Parathyroid adenoma (tissue), 2 donors: ENCODE results near the gene WWP2.

ENCODE experiments used
- H2AFZ ChIP-seq: fragments of 300-600 bp; sonication (generic); one replicate; pipeline ENCODE4 v1.7.0; 2017; ENCODE audit warnings: antibody characterized with exemption, mild to moderate bottlenecking
- H3K27ac ChIP-seq: fragments of 300-600 bp; sonication (generic); one replicate; pipeline ENCODE4 v1.7.0; 2017
- H3K27me3 ChIP-seq: fragments of 300-600 bp; sonication (generic); one replicate; pipeline ENCODE4 v1.7.0; 2017; ENCODE audit warnings: low read length; ENCODE audit not compliant: control insufficient read depth, insufficient read depth
- H3K36me3 ChIP-seq: fragments of 300-600 bp; sonication (generic); one replicate; pipeline ENCODE4 v1.7.0; 2017; ENCODE audit warnings: low read length; ENCODE audit not compliant: control insufficient read depth, insufficient read depth
- H3K4me1 ChIP-seq: fragments of 300-600 bp; sonication (generic); one replicate; pipeline ENCODE4 v1.7.0; 2017; ENCODE audit warnings: control low read depth
- H3K4me2 ChIP-seq: fragments of 300-600 bp; sonication (generic); one replicate; pipeline ENCODE4 v1.7.0; 2017; ENCODE audit warnings: low read length
- H3K4me3 ChIP-seq: fragments of 300-600 bp; sonication (generic); one replicate; pipeline ENCODE4 v1.7.0; 2017; ENCODE audit warnings: low read depth, low read length
- H3K79me2 ChIP-seq: fragments of 300-600 bp; sonication (generic); one replicate; pipeline ENCODE4 v1.7.0; 2017; ENCODE audit warnings: control low read depth
- H3K9ac ChIP-seq: fragments of 300-600 bp; sonication (generic); one replicate; pipeline ENCODE4 v1.7.0; 2017; ENCODE audit warnings: mild to moderate bottlenecking
- H3K9me3 ChIP-seq: fragments of 300-600 bp; sonication (generic); one replicate; pipeline ENCODE4 v1.7.0; 2017; ENCODE audit warnings: low read length; ENCODE audit not compliant: control insufficient read depth
- CTCF ChIP-seq: fragments of 300-600 bp; sonication (generic); IDR thresholded peaks from one replicate; pipeline ENCODE4 v1.7.0; 2017; ENCODE audit warnings: antibody characterized with exemption, mild to moderate bottlenecking
- donor health status: primary hyperparathyroidism.

Gene WWP2

GRCh38 chr16:69871708-69872107, 109.6 kb downstream of the WWP2 start:
- Histone ChIP-seq H3K27ac (no peak overlapping the region), H3K36me3 (no peaks in the 10 kb centered on the region), H3K9me3 (no peaks in the 10 kb centered on the region), H3K4me3 (no peak overlapping the region), H3K9ac (no peak overlapping the region), H3K79me2 (peaks cover 5% of the 10 kb centered on the region), H2AFZ (no peak overlapping the region), H3K4me1 (no peaks in the 10 kb centered on the region), H3K27me3 (no peaks in the 10 kb centered on the region), H3K4me2 (no peak overlapping the region)
- TF ChIP-seq CTCF = no peak

GRCh38 chr16:69872888-69873287, 110.8 kb downstream of the WWP2 start:
- H2AFZ ChIP-seq = no peak overlapping the region
- no peak overlapping the region for H3K9ac ChIP-seq
- no peaks in the 10 kb centered on the region for H3K27me3 ChIP-seq
- H3K79me2 ChIP-seq = no peaks in the 10 kb centered on the region
- H3K9me3 ChIP-seq = no peaks in the 10 kb centered on the region
- no peak for TF ChIP-seq CTCF
- no peak overlapping the region for H3K27ac ChIP-seq
- H3K4me2 ChIP-seq = no peak overlapping the region
- no peaks in the 10 kb centered on the region for H3K4me1 ChIP-seq
- no peak overlapping the region for H3K4me3 ChIP-seq
- no peaks in the 10 kb centered on the region for H3K36me3 ChIP-seq

- Histone ChIP-seq H3K27ac (no peak overlapping the region), H3K4me1 (no peaks in the 10 kb centered on the region), H3K9me3 (no peaks in the 10 kb centered on the region), H2AFZ (no peak overlapping the region), H3K4me2 (no peak overlapping the region), H3K79me2 (no peaks in the 10 kb centered on the region), H3K36me3 (no peaks in the 10 kb centered on the region), H3K27me3 (no peaks in the 10 kb centered on the region), H3K9ac (no peak overlapping the region), H3K4me3 (no peak overlapping the region)
- TF ChIP-seq CTCF = no peak
Observed at GRCh38 chr16:69873783-69874182, 111.7 kb downstream of the WWP2 start.

- no peak overlapping the region for H3K9ac ChIP-seq
- no peak overlapping the region for H3K4me2 ChIP-seq
- no peak overlapping the region for H3K27ac ChIP-seq
- no peak overlapping the region for H3K4me3 ChIP-seq
- no peak overlapping the region for H2AFZ ChIP-seq
- H3K27me3 ChIP-seq = no peaks in the 10 kb centered on the region
- no peak for TF ChIP-seq CTCF
- H3K9me3 ChIP-seq = no peaks in the 10 kb centered on the region
- no peaks in the 10 kb centered on the region for H3K36me3 ChIP-seq
- H3K4me1 ChIP-seq = no peaks in the 10 kb centered on the region
- H3K79me2 ChIP-seq = no peaks in the 10 kb centered on the region
Observed at GRCh38 chr16:69874271-69874670, 112.1 kb downstream of the WWP2 start.

- Histone ChIP-seq H3K4me3 (no peak overlapping the region), H3K27me3 (no peaks in the 10 kb centered on the region), H3K9me3 (no peaks in the 10 kb centered on the region), H3K4me2 (no peak overlapping the region), H3K27ac (no peak overlapping the region), H3K36me3 (no peaks in the 10 kb centered on the region), H2AFZ (no peak overlapping the region), H3K9ac (no peak overlapping the region), H3K79me2 (peaks cover 6% of the 10 kb centered on the region), H3K4me1 (peaks cover 3% of the 10 kb centered on the region)
- no peak for TF ChIP-seq CTCF
Observed at GRCh38 chr16:69880640-69881133, 118.6 kb downstream of the WWP2 start.
